ENCODE measurements around the gene PHF8. TPM values are rescaled to one million over a fixed set of nuclear protein-coding genes. Genes with fewer than 3 reads are reported as not detected.

PHF8 gene
- total and polyA plus RNA-seq, 9 of the 15 experiments (the other 6 are each of a cell fraction or from before 2014, with no cell fraction given): 2.5 to 25.7 (median 12.1) TPM

- peak; percentile 51 for ATAC-seq
- H3K79me2 ChIP-seq (ENCODE audit: control insufficient read depth, insufficient read depth, low read length): peaks cover 13% of the 10 kb centered on the region
- peak overlapping the region; percentile 14 to 90; a peak in 3 of 4 replicates for H3K9ac ChIP-seq (ENCODE audit: insufficient read depth in 1 of 2, low read depth in 2 of 2, low read length in 2 of 2)
- no peak overlapping the region for H3K27ac ChIP-seq (ENCODE audit: extremely low read depth, low read depth, low read length)
- 12% methylated on average over 8 of the region's 26 CpGs for WGBS (ENCODE audit: insufficient coverage, low coverage, missing lambda C conversion rate)
- CTCF ChIA-PET (ENCODE audit: low intra/inter-chr PET ratio): no interaction called here
- no peaks in the 10 kb centered on the region for H3K9me1 ChIP-seq (ENCODE audit: control insufficient read depth, insufficient read depth, low read length)
- peak overlapping the region; percentile 55; the same call in 1 of the 2 replicates for H2AFZ ChIP-seq (ENCODE audit: low read depth, low read length)
- H3K4me3 ChIP-seq: peak overlapping the region; percentile 81
- POLR2A ChIA-PET: interaction anchor here (0.6 to 1.3 kb wide), 4 partner anchors 11 to 356 kb away, joined by 3 read pairs; partner anchors contain the start of gene HUWE1
- no peaks in the 10 kb centered on the region for H3K27me3 ChIP-seq (ENCODE audit: control insufficient read depth in 2 of 2, insufficient read depth in 2 of 2, low read length in 2 of 2)
- intact Hi-C loops (cut with micrococcal nuclease): loop anchor here (10.0 kb wide), 2 partner anchors 358 to 592 kb away; partner anchors contain the start of gene HUWE1
- peak overlapping the region; percentile 94 for H3K4me2 ChIP-seq (ENCODE audit: insufficient read depth, low read length)
- no TSS peak for BruUV-seq (replicated peaks)
- H4K20me1 ChIP-seq (replicated peaks; ENCODE audit: control insufficient read depth, insufficient read depth, low read length): no peaks in the 10 kb centered on the region
- in situ Hi-C loops (cut with MboI): no loop called here
- H3K4me1 ChIP-seq (replicated peaks in 1 of 2; ENCODE audit: control insufficient read depth in 2 of 2, insufficient read depth in 2 of 2, low read length in 2 of 2): peaks cover 0 to 10% of the 10 kb centered on the region in 2 experiments; a peak in 3 of 5 replicates
- H3K9me3 ChIP-seq (replicated peaks; ENCODE audit: control insufficient read depth, insufficient read depth, low read depth, low read length): no peaks in the 10 kb centered on the region
- DNase-seq (ENCODE audit: extremely low read depth in 1 of 4, low spot score in 3 of 4): peak; percentile 58 to 70 (median 60)
- no peak for FAIRE-seq
- H3K36me3 ChIP-seq (ENCODE audit: control insufficient read depth, insufficient read depth, low read length): peaks cover 27% of the 10 kb centered on the region; the same call in 1 of the 3 replicates
- TF ChIP-seq L3MBTL2 (IDR thresholded peaks at IDR 0.05) (peak; percentile 70), VEZF1 (CRISPR knock-in tag; IDR thresholded peaks at IDR 0.05) (peak; percentile 74), ZNF764 (CRISPR knock-in tag; IDR thresholded peaks at IDR 0.05; ENCODE audit: low read depth) (no peak; the same call in 1 of the 2 replicates), TAF1 (IDR thresholded peaks at IDR 0.05; ENCODE audit: control insufficient read depth, extremely low read depth, insufficient read depth, low read length, severe bottlenecking) (peak; percentile 26), PRDM10 (IDR thresholded peaks at IDR 0.05; ENCODE audit: partially characterized antibody) (peak; percentile 33), KAT2B (IDR thresholded peaks at IDR 0.05; ENCODE audit: low read depth, low read length) (no peak), MAX (CRISPR knock-in tag; IDR thresholded peaks at IDR 0.05) (peak; percentile 58), SIN3A (IDR thresholded peaks at IDR 0.05; ENCODE audit: borderline replicate concordance in 2 of 2, control insufficient read depth in 1 of 2, low read depth in 2 of 2, low read length in 2 of 2) (0 out of 4 replicates have a peak, but pooled peaks of 1 of the 2 experiments have one; percentile 22), GATAD2A (IDR thresholded peaks at IDR 0.05) (no peak)
- TF ChIP-seq, protein P1, sequence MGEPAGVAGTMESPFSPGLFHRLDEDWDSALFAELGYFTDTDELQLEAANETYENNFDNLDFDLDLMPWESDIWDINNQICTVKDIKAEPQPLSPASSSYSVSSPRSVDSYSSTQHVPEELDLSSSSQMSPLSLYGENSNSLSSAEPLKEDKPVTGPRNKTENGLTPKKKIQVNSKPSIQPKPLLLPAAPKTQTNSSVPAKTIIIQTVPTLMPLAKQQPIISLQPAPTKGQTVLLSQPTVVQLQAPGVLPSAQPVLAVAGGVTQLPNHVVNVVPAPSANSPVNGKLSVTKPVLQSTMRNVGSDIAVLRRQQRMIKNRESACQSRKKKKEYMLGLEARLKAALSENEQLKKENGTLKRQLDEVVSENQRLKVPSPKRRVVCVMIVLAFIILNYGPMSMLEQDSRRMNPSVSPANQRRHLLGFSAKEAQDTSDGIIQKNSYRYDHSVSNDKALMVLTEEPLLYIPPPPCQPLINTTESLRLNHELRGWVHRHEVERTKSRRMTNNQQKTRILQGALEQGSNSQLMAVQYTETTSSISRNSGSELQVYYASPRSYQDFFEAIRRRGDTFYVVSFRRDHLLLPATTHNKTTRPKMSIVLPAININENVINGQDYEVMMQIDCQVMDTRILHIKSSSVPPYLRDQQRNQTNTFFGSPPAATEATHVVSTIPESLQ (CRISPR knock-in tag; IDR thresholded peaks at IDR 0.05): no peak
Observed at GRCh38 chrX:54042609-54043021, 1.7 kb downstream of the PHF8 start.

Data from K562 (cell line).